Coronary artery (tissue), 2 donors: ENCODE data around the gene ODF2.

Source experiments
- DNase-seq: peaks from one replicate; pipeline ENCODE4 v3.0.0-alpha.2; 2017; ENCODE audit warnings: low spot score
- H3K27ac ChIP-seq, 2 donors: fragments of 200-600 bp; sonication (generic); one replicate each; pipeline ENCODE4 v1.5.1; 2016 to 2019
- H3K4me3 ChIP-seq: fragments of 200-600 bp; sonication (generic); 2 replicates; pipeline ENCODE4 v1.5.1; 2016; ENCODE audit warnings: mild to moderate bottlenecking, moderate library complexity
- CTCF ChIP-seq: fragments of 200-600 bp; sonication (generic); IDR thresholded peaks from one replicate; pipeline ENCODE4 v1.5.1; 2019; ENCODE audit warnings: antibody characterized with exemption

ODF2 gene

GRCh38 chr9:128428644-128429512 is 26.9 kb upstream of the ODF2 start:
- TF ChIP-seq CTCF, result no peak
- no peak overlapping the region for H3K27ac ChIP-seq
- no peak overlapping the region for H3K4me3 ChIP-seq
- DNase-seq, result no peak

GRCh38 chr9:128429513-128430086 is 26.2 kb upstream of the ODF2 start:
- H3K27ac ChIP-seq, result no peak overlapping the region
- no peak for DNase-seq

GRCh38 chr9:128431207-128431606 is 24.6 kb upstream of the ODF2 start:
- DNase-seq, result no peak
- no peak overlapping the region for H3K27ac ChIP-seq
- no peak for TF ChIP-seq CTCF

More at GRCh38 chr9:128429513-128430086, 26.2 kb upstream of the ODF2 start:
- no peak overlapping the region for H3K4me3 ChIP-seq
- TF ChIP-seq CTCF, result no peak

GRCh38 chr9:128434340-128434739 is 21.5 kb upstream of the ODF2 start:
- no peak overlapping the region for H3K4me3 ChIP-seq
- DNase-seq, result no peak
- no peak overlapping the region for H3K27ac ChIP-seq
- no peak for TF ChIP-seq CTCF

More at GRCh38 chr9:128431207-128431606, 24.6 kb upstream of the ODF2 start:
- no peak overlapping the region for H3K4me3 ChIP-seq

DNA sequence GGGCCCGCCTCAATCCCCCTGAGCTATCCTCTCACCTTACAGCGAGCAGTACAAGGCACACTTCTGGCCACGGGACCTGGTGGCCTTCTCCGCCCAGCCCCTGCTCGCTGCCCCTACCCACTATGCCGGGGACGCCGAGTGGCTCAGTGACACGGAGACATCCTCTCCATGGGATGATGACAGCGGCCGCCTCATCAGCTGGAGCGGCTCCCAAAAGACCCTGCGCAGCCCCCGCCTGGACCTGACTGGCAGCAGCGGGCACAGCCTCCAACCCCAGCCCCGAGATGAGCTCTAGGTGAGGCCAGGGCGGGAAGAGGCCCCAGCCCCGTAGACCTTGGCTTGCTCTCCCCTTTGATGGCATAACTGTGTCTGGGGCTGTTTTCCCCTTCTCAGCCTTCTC is 20.2 kb upstream of the ODF2 start:
- no peak overlapping the region for H3K4me3 ChIP-seq
- H3K27ac ChIP-seq, result no peak overlapping the region
- no peak for DNase-seq
- TF ChIP-seq CTCF, result no peak

- TF ChIP-seq CTCF, result peak; percentile 95
- H3K27ac ChIP-seq, result no peak overlapping the region
- DNase-seq, result peak; percentile 80
- H3K4me3 ChIP-seq, result no peak overlapping the region
Measured at GRCh38 chr9:128438343-128439109, 17.3 kb upstream of the ODF2 start.
